C4-2B (cell line): ENCODE data around the gene ADGRV1.

Experiments
- ZFX ChIP-seq: fragments of 450-650 bp; IDR thresholded peaks from 2 replicates; pipeline ENCODE4 v1.6.1; 2017
- TF ChIP-seq, protein P1 (sequence below): fragments of 450-650 bp; conservative IDR thresholded peaks from 2 replicates; pipeline ENCODE4 v1.5.1; 2017; ENCODE audit warnings: mild to moderate bottlenecking

GRCh38 chr5:91212714-91213092 is 654.1 kb downstream of the ADGRV1 start:
- TF ChIP-seq, protein P1, sequence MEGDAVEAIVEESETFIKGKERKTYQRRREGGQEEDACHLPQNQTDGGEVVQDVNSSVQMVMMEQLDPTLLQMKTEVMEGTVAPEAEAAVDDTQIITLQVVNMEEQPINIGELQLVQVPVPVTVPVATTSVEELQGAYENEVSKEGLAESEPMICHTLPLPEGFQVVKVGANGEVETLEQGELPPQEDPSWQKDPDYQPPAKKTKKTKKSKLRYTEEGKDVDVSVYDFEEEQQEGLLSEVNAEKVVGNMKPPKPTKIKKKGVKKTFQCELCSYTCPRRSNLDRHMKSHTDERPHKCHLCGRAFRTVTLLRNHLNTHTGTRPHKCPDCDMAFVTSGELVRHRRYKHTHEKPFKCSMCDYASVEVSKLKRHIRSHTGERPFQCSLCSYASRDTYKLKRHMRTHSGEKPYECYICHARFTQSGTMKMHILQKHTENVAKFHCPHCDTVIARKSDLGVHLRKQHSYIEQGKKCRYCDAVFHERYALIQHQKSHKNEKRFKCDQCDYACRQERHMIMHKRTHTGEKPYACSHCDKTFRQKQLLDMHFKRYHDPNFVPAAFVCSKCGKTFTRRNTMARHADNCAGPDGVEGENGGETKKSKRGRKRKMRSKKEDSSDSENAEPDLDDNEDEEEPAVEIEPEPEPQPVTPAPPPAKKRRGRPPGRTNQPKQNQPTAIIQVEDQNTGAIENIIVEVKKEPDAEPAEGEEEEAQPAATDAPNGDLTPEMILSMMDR: no peak
- TF ChIP-seq ZFX: no peak
